Heart right ventricle (tissue), 16 donors: Measurements from ENCODE around the gene ALOX5. TPM values are rescaled to one million over a fixed set of nuclear protein-coding genes. Genes with fewer than 3 reads are reported as not detected.

Experiments used
- ATAC-seq, 8 donors: fragments of 200-7000 bp; cut with Tn5 transposase; one replicate each; pipeline ENCODE4 v1.9.1; 2020; ENCODE audit warnings: mild to moderate bottlenecking in 8 of 8, moderate library complexity in 8 of 8, moderate number of reproducible peaks in 1 of 8
- DNase-seq, 2 donors: peaks; one replicate each; pipeline ENCODE4 v3.0.0-alpha.2; 2020
- H3K27ac ChIP-seq, 10 donors: fragments of 200-600 bp; sonication (generic) in 2 of 10; one replicate each; pipeline versions ENCODE4 v1.5.0 to v1.8.0; 2020 to 2022; ENCODE audit warnings: mild to moderate bottlenecking in 3 of 10
- H3K27me3 ChIP-seq, 7 donors: fragments of 200-600 bp; one replicate each; pipeline ENCODE4 v1.8.0; 2021 to 2022; ENCODE audit warnings: mild to moderate bottlenecking in 2 of 7
- H3K36me3 ChIP-seq, 9 donors: fragments of 200-600 bp; sonication (generic) in 1 of 9; one replicate each; pipeline versions ENCODE4 v1.5.0 to v1.8.0; 2020 to 2022; ENCODE audit warnings: mild to moderate bottlenecking in 2 of 9
- H3K4me1 ChIP-seq, 9 donors: fragments of 200-600 bp; sonication (generic) in 1 of 9; one replicate each; pipeline versions ENCODE4 v1.5.0 to v1.8.0; 2020 to 2022; ENCODE audit warnings: mild to moderate bottlenecking in 4 of 9
- H3K4me3 ChIP-seq, 10 donors: fragments of 200-600 bp; sonication (generic) in 2 of 10; one replicate each; pipeline versions ENCODE4 v1.5.0 to v1.8.0; 2020 to 2022; ENCODE audit warnings: mild to moderate bottlenecking in 7 of 10, moderate library complexity in 2 of 10
- H3K9me3 ChIP-seq, 11 donors: fragments of 200-600 bp in 10 of 11; sonication (generic) in 2 of 11; one replicate each; pipeline versions ENCODE4 v1.5.0 to v1.8.0; 2013 to 2022; ENCODE audit warnings: mild to moderate bottlenecking in 2 of 11, control low read depth in 1 of 11, moderate library complexity in 1 of 11
- CTCF ChIP-seq, 9 donors: fragments of 200-600 bp; sonication (generic) in 2 of 9; IDR thresholded peaks; one replicate each; pipeline versions ENCODE4 v1.5.0 to v1.8.0; 2021 to 2022; ENCODE audit warnings: antibody characterized with exemption in 9 of 9, mild to moderate bottlenecking in 5 of 9, moderate library complexity in 1 of 9
- WGBS, 2 donors: extraction: QIAGEN DNeasy Blood & Tissue Kit; methylation state at CpG; one replicate each; pipeline ENCODE4 v1.1.7; 2013; ENCODE audit warnings: inconsistent platforms in 1 of 2; 5-methylcytosine and 5-hydroxymethylcytosine counted together
- intact Hi-C, 10 donors: fragments of 100-400 bp; cut with DNase I; formaldehyde crosslinking; loops; one replicate each; pipeline versions ENCODE4 v1.11.1 to v1.14.2; 2022
- polyA plus RNA-seq, 2 donors: library from polyadenylated mRNA; stranded (reverse); fragments of 200-250 nt; gene quantifications; one replicate each; pipeline ENCODE4 v1.2.3, GENCODE V29; 2013
- total RNA-seq, 10 donors: library from RNA; stranded (reverse); fragmentation: NEBNext Ultra II Directional in 3 of 10; extraction: Animal tissue kit (Norgen Biotek cat#: 25700) in 3 of 10; gene quantifications; one replicate each; pipeline versions ENCODE4 v1.2.1 to v1.2.4, GENCODE V29; 2021 to 2023
- donor health status: Arrhythmogenic right ventricular cardiomyopathy.
- donor health status: ischemic (EF 13 %, LVEDD 7.1; RV severe dilation, severe dysfunction).
- donor health status: healthy with polysubstance abuse.
- donor health status: DM: no; HTN: yes; CAD: no.
- donor health status: DM: no; HTN: no; CAD: no.
- donor health status: ischemic (EF 25% LVEDD 6.9; RV normal size, moderate dysfunction).
- donor health status: ischemic (EF 25% LVEDD 5.7; RV mildly dilated, moderate dysfunction).
- donor health status: healthy.
- donor health status: DM: yes; HTN: yes; CAD: no.
- donor health status: Ischemic cardiomyopathy.
- donor health status: ischemic (EF 35%, LVEDD 5.7; RV mildly dilated, moderate dysfunction).
- donor health status: nonischemic (EF 11% LVEDD 7.7; RV severe dilation, severe dysfunction).
- donor health status: DM: yes; HTN: yes; CAD: no.
- donor health status: PGD.
- donor health status: ischemic (EF 29% LVEDD 5.4; RV normal size, mild dysfunction).
- donor health status: nonischemic (EF 23%, LVEDD 6.1; RV moderate dilation, normal function).

ALOX5 gene
- total and polyA plus RNA-seq, 12 donors, result 1.8 to 21.8 (median 4.4) TPM

- H3K4me3 ChIP-seq, result no peak overlapping the region
- WGBS, 2 donors, result 75 to 82% methylated on average over 15 of the region's 15 CpGs
- H3K27me3 ChIP-seq, result peaks cover 0 to 22% (median 6%) of the 10 kb centered on the region in 7 donors
- TF ChIP-seq CTCF (IDR thresholded peaks at IDR 0.05), result no peak
- intact Hi-C loops, result no loop called here
- peaks cover 0 to 10% (median 4%) of the 10 kb centered on the region in 9 donors for H3K4me1 ChIP-seq
- DNase-seq (no peak), ATAC-seq (no peak)
- H3K27ac ChIP-seq, result no peak overlapping the region
- H3K36me3 ChIP-seq, result peaks cover 0 to 32% (median 0%) of the 10 kb centered on the region in 9 donors
- peaks cover 0 to 9% (median 0%) of the 10 kb centered on the region in 11 donors for H3K9me3 ChIP-seq
These were observed 58.9 kb downstream of the ALOX5 start for GRCh38 chr10:45432700-45433472.

GRCh38 chr10:45433716-45434469 lies 59.9 kb downstream of the ALOX5 start:
- Histone ChIP-seq H3K4me3 (no peak overlapping the region), H3K4me1 (peaks cover 0 to 15% (median 0%) of the 10 kb centered on the region in 9 donors), H3K9me3 (peaks cover 0 to 9% (median 0%) of the 10 kb centered on the region in 11 donors), H3K27me3 (peaks cover 0 to 20% (median 2%) of the 10 kb centered on the region in 7 donors), H3K36me3 (peaks cover 0 to 24% (median 0%) of the 10 kb centered on the region in 9 donors), H3K27ac (no peak overlapping the region)
- TF ChIP-seq CTCF (IDR thresholded peaks at IDR 0.05), result no peak
- WGBS, 2 donors, result 77 to 86% methylated on average over 8 of the region's 8 CpGs
- no peak for ATAC-seq
- no peak for DNase-seq
- intact Hi-C loops, result no loop called here

- ATAC-seq (no peak), DNase-seq (no peak)
- intact Hi-C loops, result no loop called here
- 82 to 87% methylated on average over 8 of the region's 8 CpGs for WGBS, 2 donors
- Histone ChIP-seq H3K4me3 (no peak overlapping the region), H3K9me3 (peaks cover 0 to 9% (median 0%) of the 10 kb centered on the region in 11 donors), H3K27ac (peak overlapping the region in 1 of 10 donors; percentile 35), H3K4me1 (peaks cover 0 to 15% (median 0%) of the 10 kb centered on the region in 9 donors), H3K27me3 (peaks cover 0 to 21% (median 0%) of the 10 kb centered on the region in 7 donors), H3K36me3 (peaks cover 0 to 25% (median 0%) of the 10 kb centered on the region in 9 donors)
- no peak for TF ChIP-seq CTCF (IDR thresholded peaks at IDR 0.05)
These were observed 63.8 kb downstream of the ALOX5 start for GRCh38 chr10:45437587-45438465.
